Stimulated activated CD4-positive, alpha-beta T cell treated with anti-CD3 and anti-CD28 coated beads, Interleukin-12 subunit alpha, Interleukin-12 subunit beta, amount 100 ng/mL, for 4 hours (primary cell): Measurements from ENCODE around the gene GRIN2C.

Experiments used
- DNase-seq: peaks from one replicate; pipeline ENCODE4 v3.0.0-alpha.2; 2020

The GRIN2C gene

DNA sequence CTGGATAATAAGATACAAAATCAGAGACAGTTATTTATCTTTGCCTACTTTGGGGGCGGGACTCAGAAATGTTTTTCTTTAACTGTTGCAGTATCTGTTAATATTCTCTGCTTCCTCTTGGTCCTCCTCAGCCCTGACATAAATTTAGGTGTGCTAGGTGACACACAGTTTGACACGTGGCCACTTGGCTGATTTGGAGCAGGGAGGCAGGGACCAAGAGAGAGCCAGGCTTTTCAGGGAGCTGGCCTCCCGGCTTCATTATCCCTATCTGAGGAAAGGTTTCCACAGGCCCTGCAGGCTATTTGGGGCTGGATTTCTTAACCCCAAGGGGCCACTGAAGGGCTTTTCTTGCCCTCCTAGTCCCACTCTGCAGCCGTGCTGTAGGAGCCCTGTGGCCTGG lies 63.5 kb downstream of the GRIN2C start:
- no peak for DNase-seq

DNA sequence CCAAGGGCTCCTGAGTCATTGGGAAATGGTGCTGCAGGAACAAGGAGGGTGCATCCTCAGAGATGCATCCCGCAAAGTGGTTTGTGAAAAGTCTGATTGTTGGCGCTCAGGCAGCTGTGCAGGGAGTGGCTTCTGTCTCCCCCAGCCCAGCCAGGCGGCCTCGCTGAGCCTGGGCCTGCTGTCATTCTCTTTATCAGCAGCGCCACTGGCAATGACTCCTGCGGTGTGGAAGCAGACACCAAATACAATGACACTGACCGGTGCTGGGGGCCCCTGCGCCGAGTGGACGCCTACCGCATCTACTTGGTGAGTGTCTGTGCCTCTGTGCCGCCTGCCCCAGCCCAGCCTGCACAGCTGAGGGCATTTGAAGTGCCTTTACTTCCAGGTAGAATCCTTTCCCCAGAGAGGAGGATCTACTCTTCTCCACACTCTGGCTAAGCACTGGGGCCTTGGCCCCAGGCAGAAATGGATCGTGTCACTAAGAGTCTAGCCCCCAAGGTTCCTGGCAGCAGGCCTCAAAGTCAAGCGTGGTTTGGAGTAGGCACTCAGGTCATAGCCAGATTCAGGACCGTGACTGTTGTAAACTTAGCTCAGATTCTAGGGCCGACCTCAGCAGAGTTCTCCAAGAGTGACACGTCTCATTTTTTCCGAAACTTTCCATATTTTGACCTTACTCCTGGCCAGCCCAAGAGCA lies 64.2 kb downstream of the GRIN2C start:
- DNase-seq, result no peak

DNA sequence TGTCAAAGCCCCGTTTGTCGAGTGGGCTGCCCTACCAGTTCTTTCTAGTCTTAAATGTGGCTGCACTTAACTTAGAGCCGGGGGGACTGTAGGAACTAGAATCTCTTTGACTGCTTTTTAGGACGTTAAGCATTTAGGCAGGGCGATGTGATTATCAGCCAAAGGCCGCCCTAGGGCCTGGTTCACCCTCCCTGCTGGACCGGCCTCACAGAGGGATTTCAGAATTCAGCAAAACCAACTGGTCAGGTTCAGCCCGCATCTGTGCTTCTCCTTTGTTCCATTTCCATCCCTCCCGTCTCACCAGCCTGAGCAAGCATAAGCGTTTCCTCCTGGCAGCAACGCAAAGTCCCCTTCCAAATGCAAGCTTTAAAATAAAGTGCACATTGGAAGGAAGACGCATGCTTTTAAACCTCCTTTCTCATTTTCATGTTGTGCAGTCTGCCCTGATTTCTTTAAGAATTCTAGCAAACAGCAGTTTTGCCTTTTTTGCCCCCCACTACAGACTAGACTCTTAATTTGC lies 67.0 kb downstream of the GRIN2C start:
- DNase-seq, result no peak
